ENCODE results near the gene AGO1.
"Not testable (repeated sequence)": the region's sequence is repeated elsewhere in the genome, so short reads cannot be mapped to it uniquely, and the experiment has no call there.

Gene AGO1

GRCh38 chr1:35856964-35857363 lies 26.0 kb upstream of the AGO1 start:
- no peak for DNase-seq (ENCODE audit: low spot score in 2 of 2)
- Mint-ChIP-seq H3K4me3 (no peak overlapping the region), H3K36me3 (peaks cover 10% of the 10 kb centered on the region), H3K27ac (no peak overlapping the region), H3K9me3 (no peaks in the 10 kb centered on the region), H3K4me1 (no peaks in the 10 kb centered on the region), H3K27me3 (no peaks in the 10 kb centered on the region)
- ATAC-seq (ENCODE audit: low read depth): no peak

DNA sequence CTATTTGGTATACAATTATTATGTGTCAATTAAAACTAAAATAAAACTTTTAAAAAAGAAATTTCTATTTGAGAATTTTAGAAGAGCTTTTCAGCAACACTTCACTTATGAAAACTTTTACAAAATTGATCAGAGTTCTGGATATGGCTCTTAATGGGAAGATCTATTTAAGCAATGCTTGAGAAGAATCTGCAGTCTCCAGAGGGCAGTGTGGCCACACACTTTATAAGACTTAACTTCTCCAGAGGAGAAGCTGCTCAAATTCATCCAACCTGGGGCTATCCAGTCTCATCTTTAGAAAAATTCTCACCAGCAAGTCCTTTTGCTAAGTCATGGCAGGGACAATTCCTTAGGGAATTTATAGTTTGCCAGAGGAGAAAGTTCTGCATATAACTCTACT lies 25.2 kb upstream of the AGO1 start:
- peaks cover 6% of the 10 kb centered on the region for H3K36me3 Mint-ChIP-seq
- ATAC-seq (ENCODE audit: low read depth): no peak
- H3K4me1 Mint-ChIP-seq: no peaks in the 10 kb centered on the region

GRCh38 chr1:35860696-35861095 lies 22.3 kb upstream of the AGO1 start:
- ATAC-seq (ENCODE audit: low read depth): no peak
- H3K27me3 Mint-ChIP-seq: no peaks in the 10 kb centered on the region
- H3K27ac Mint-ChIP-seq: no peak overlapping the region
- DNase-seq (ENCODE audit: low spot score in 2 of 2): no peak
- H3K4me3 Mint-ChIP-seq: no peak overlapping the region
- H3K4me1 Mint-ChIP-seq: no peaks in the 10 kb centered on the region
- H3K9me3 Mint-ChIP-seq: no peaks in the 10 kb centered on the region
- no peaks in the 10 kb centered on the region for H3K36me3 Mint-ChIP-seq

More for the DNA sequence above, 25.2 kb upstream of the AGO1 start:
- Mint-ChIP-seq H3K9me3 (no peaks in the 10 kb centered on the region), H3K27ac (no peak overlapping the region), H3K27me3 (no peaks in the 10 kb centered on the region), H3K4me3 (no peak overlapping the region)
- no peak for DNase-seq (ENCODE audit: low spot score in 2 of 2)

DNA sequence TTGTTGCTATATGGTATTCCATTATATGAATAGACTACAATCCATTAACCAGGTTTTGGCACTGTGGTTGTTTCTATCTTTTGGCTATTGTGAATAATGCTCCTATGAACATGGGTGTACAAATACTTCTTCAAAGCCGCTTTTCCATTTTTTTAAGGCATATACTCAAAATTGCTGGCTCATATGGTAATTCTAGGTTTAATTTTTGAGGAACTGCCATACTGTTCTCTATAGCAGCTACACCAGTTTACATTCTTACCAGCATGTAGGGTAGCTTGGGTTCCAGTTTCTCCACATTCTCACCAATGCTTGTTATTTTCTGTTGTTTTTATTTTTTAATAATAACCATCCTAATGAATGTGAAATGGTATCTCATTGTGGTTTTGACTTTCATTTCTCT lies 19.9 kb upstream of the AGO1 start:
- DNase-seq (ENCODE audit: low spot score in 2 of 2) (no peak), ATAC-seq (ENCODE audit: low read depth) (no peak)
- no peaks in the 10 kb centered on the region for H3K27me3 Mint-ChIP-seq
- no peak overlapping the region for H3K27ac Mint-ChIP-seq
- no peaks in the 10 kb centered on the region for H3K9me3 Mint-ChIP-seq
- no peaks in the 10 kb centered on the region for H3K4me1 Mint-ChIP-seq
- H3K4me3 Mint-ChIP-seq: no peak overlapping the region
- no peaks in the 10 kb centered on the region for H3K36me3 Mint-ChIP-seq

GRCh38 chr1:35863881-35864625 lies 19.0 kb upstream of the AGO1 start:
- H3K9me3 Mint-ChIP-seq: no peaks in the 10 kb centered on the region
- ATAC-seq (ENCODE audit: low read depth) (no peak), DNase-seq (ENCODE audit: low spot score in 2 of 2) (no peak)
- H3K4me3 Mint-ChIP-seq: no peak overlapping the region
- no peaks in the 10 kb centered on the region for H3K27me3 Mint-ChIP-seq
- no peaks in the 10 kb centered on the region for H3K4me1 Mint-ChIP-seq
- no peaks in the 10 kb centered on the region for H3K36me3 Mint-ChIP-seq
- H3K27ac Mint-ChIP-seq: no peak overlapping the region

- no peaks in the 10 kb centered on the region for H3K4me1 Mint-ChIP-seq
- H3K27ac Mint-ChIP-seq: no peak overlapping the region
- H3K36me3 Mint-ChIP-seq: no peaks in the 10 kb centered on the region
- DNase-seq (ENCODE audit: low spot score in 2 of 2): no peak
- H3K9me3 Mint-ChIP-seq: no peaks in the 10 kb centered on the region
- no peak overlapping the region for H3K4me3 Mint-ChIP-seq
- H3K27me3 Mint-ChIP-seq: no peaks in the 10 kb centered on the region
- ATAC-seq (ENCODE audit: low read depth): no peak
Observed at GRCh38 chr1:35864813-35865212, 18.2 kb upstream of the AGO1 start.

GRCh38 chr1:35866991-35867390 lies 16.0 kb upstream of the AGO1 start:
- H3K9me3 Mint-ChIP-seq: no peaks in the 10 kb centered on the region
- ATAC-seq (ENCODE audit: low read depth) (no peak), DNase-seq (ENCODE audit: low spot score in 2 of 2) (no peak)
- H3K27ac Mint-ChIP-seq: no peak overlapping the region
- no peaks in the 10 kb centered on the region for H3K4me1 Mint-ChIP-seq
- no peaks in the 10 kb centered on the region for H3K27me3 Mint-ChIP-seq
- H3K4me3 Mint-ChIP-seq: no peak overlapping the region
- no peaks in the 10 kb centered on the region for H3K36me3 Mint-ChIP-seq

DNA sequence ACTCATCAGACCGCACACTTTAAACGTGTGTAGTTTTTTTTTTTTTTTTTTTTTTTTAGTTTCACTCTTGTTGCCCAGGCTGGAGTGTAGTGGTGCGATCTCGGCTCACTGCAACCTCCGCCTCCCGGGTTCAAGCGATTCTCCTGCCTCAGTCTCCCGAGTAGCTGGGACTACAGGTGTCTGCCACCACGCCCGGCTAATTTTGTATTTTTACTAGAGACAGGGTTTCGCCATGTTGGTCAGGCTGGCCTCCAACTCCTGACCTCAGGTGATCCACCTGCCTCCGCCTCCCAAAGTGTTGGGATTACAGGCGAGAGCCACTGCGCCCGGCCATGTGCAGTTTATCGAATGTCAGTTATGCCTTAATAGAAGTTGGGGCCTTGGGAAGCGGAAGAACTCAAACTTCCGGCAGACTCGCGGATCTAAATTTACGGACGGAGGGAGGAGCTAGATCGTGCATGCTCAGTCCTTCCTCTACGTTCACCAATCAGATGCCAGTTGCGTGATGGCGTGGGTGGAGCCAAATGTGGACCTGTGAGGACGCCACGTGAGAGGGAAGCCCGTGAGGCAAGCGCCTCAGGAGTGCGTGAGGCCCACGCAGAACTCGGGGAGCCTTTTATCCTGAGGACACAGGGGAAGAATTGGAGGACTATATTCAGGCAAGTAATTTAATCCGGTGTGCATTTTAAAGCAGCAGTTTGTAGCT lies 13.6 kb upstream of the AGO1 start:
- H3K9me3 Mint-ChIP-seq; ATAC-seq (ENCODE audit: low read depth); H3K36me3 Mint-ChIP-seq; DNase-seq (ENCODE audit: low spot score in 2 of 2); H3K27ac Mint-ChIP-seq; H3K4me3 Mint-ChIP-seq; H3K27me3 Mint-ChIP-seq; H3K4me1 Mint-ChIP-seq: not testable (repeated sequence)

DNA sequence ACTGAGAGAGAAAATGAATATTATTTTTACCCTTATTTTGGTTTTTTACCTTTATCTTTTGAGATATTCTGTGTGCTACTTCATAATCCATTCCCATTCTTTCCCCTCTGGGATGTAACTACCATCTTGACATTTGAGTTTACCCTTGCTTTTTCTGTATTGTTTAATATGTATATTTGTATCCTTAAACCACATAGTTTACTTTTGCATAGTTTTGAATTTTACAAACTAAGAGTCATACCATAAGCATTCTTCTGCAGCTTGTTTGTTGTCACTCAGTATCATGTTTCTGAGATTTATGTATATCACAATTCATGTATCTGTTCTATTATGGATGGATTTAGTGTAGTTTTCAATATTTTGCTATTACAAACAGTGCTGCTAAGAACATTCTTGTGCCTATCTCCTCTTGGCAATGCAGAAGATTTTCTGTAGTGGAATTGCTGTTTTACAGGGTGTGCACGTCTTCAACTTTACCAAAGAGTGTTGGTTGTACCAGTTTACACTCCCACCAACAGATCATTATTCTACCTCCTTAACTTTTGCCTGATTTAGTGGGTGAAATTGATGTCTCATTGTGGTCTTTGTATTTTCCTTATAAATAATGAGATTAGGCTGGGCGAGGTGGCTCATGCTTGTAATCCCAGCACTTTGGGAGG lies 12.2 kb upstream of the AGO1 start:
- H3K4me3 Mint-ChIP-seq: no peak overlapping the region
- H3K27ac Mint-ChIP-seq: no peak overlapping the region
- DNase-seq (ENCODE audit: low spot score in 2 of 2): no peak
- no peaks in the 10 kb centered on the region for H3K27me3 Mint-ChIP-seq
- no peaks in the 10 kb centered on the region for H3K4me1 Mint-ChIP-seq
- no peaks in the 10 kb centered on the region for H3K36me3 Mint-ChIP-seq
- H3K9me3 Mint-ChIP-seq: no peaks in the 10 kb centered on the region
- no peak for ATAC-seq (ENCODE audit: low read depth)

- Mint-ChIP-seq H3K4me3 (no peak overlapping the region), H3K27me3 (no peaks in the 10 kb centered on the region), H3K4me1 (no peaks in the 10 kb centered on the region), H3K36me3 (no peaks in the 10 kb centered on the region), H3K9me3 (no peaks in the 10 kb centered on the region), H3K27ac (no peak overlapping the region)
- DNase-seq (ENCODE audit: low spot score in 2 of 2): no peak
- ATAC-seq (ENCODE audit: low read depth): no peak
Observed at GRCh38 chr1:35873243-35873750, 9.7 kb upstream of the AGO1 start.

DNA sequence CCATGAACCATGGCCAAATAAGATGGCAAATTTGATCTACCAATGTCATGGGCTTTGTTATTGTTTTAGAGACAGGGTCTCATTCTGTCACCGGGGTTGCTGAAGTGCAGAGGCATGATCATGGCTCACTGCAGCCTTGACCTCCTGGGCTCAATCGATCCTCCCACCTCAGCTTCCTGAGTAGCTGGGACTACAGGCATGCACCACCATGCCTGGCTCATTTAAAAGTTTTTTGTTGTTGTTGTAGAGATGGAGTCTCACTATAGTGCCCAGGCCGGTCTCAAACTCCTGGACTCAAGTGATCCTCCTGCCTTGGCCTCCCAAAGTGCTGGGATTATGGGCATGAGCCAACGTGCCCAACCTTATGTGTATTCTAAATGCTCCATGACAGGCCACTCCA lies 8.9 kb upstream of the AGO1 start:
- not testable (repeated sequence) for ATAC-seq (ENCODE audit: low read depth); DNase-seq (ENCODE audit: low spot score in 2 of 2); H3K9me3 Mint-ChIP-seq; H3K4me3 Mint-ChIP-seq; H3K36me3 Mint-ChIP-seq; H3K27ac Mint-ChIP-seq; H3K4me1 Mint-ChIP-seq; H3K27me3 Mint-ChIP-seq

DNA sequence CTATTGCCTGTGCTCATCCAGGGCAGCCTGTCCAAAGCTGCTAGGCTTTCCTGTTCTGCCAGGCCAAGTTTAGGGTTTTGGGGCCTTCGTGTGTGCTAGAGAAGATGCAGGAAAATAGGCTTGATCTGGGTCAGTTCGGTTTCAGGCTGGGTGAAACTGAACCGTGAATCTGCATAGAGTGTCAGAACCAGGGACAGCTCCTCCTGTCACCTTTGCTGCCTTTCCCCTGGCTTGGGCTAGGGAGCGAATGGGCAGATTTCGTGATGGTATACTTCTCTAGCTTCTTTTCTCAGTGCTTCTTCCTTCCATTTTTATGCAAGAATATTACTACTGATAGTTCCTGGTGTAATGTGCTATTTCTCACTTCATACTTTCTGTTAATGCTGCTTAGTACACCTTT lies 6.0 kb upstream of the AGO1 start:
- no peaks in the 10 kb centered on the region for H3K36me3 Mint-ChIP-seq
- no peak overlapping the region for H3K27ac Mint-ChIP-seq
- H3K4me3 Mint-ChIP-seq: no peak overlapping the region
- ATAC-seq (ENCODE audit: low read depth) (no peak), DNase-seq (ENCODE audit: low spot score in 2 of 2) (no peak)
- peaks cover 3% of the 10 kb centered on the region for H3K4me1 Mint-ChIP-seq
- peaks cover 1% of the 10 kb centered on the region for H3K27me3 Mint-ChIP-seq
- H3K9me3 Mint-ChIP-seq: no peaks in the 10 kb centered on the region

- ATAC-seq (ENCODE audit: low read depth): no peak
- Mint-ChIP-seq H3K4me1 (peaks cover 30% of the 10 kb centered on the region), H3K27me3 (peaks cover 1% of the 10 kb centered on the region), H3K27ac (peak overlapping the region; percentile 16), H3K9me3 (no peaks in the 10 kb centered on the region), H3K36me3 (no peaks in the 10 kb centered on the region), H3K4me3 (peak overlapping the region; percentile 98)
- DNase-seq (ENCODE audit: low spot score in 2 of 2): no peak
Observed at GRCh38 chr1:35881850-35882273, 1.1 kb upstream of the AGO1 start.

DNA sequence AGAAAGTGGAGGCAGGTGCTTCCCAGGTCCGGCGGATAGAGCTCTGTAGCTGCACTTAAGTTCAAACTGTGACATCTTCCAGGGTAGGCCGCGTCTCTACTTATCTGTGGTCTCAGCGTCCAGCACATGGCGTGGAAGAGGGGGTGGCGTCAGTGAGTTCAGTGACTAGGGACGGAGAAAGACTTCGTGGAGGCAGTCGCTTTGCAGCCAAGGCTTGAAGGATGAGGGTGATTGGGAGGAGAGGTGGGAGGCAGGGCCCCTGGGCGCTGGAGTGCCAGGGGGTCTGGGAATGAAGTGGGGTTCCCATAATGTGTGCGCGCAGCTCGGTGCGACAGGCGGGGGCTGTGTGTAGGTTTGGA lies 444 bp upstream of the AGO1 start:
- ATAC-seq (ENCODE audit: low read depth) (no peak), DNase-seq (ENCODE audit: low spot score in 2 of 2) (no peak)
- Mint-ChIP-seq H3K4me1 (peaks cover 37% of the 10 kb centered on the region), H3K9me3 (no peaks in the 10 kb centered on the region), H3K4me3 (peak overlapping the region; percentile 98), H3K27ac (peak overlapping the region; percentile 93), H3K27me3 (peaks cover 1% of the 10 kb centered on the region), H3K36me3 (no peaks in the 10 kb centered on the region)
